ENCODE data around the gene HUNK. TPM values are rescaled to one million over a fixed set of nuclear protein-coding genes. Genes with fewer than 3 reads are reported as not detected.

The HUNK gene
- total RNA-seq, 4 donors from 2014 or later: 0.12 to 1.5 (median 0.91) TPM

GRCh38 chr21:31967334-31967733 is 94.5 kb downstream of the HUNK start:
- no peak for TF ChIP-seq CTCF (IDR thresholded peaks at IDR 0.05)
- ATAC-seq (ENCODE audit: low FRiP score): no peak
- no peak for DNase-seq (ENCODE audit: low spot score)

- TF ChIP-seq CTCF (IDR thresholded peaks at IDR 0.05): no peak
- ATAC-seq (ENCODE audit: low FRiP score) (no peak), DNase-seq (ENCODE audit: low spot score) (no peak)
Measured at GRCh38 chr21:31972622-31973021, 99.8 kb downstream of the HUNK start.

- ATAC-seq (ENCODE audit: low FRiP score) (no peak), DNase-seq (ENCODE audit: low spot score) (no peak)
Measured at GRCh38 chr21:31973402-31973944, 100.7 kb downstream of the HUNK start.

GRCh38 chr21:31974454-31974985 is 101.7 kb downstream of the HUNK start:
- no peak for DNase-seq (ENCODE audit: low spot score)
- TF ChIP-seq CTCF (IDR thresholded peaks at IDR 0.05): no peak
- no peak for ATAC-seq (ENCODE audit: low FRiP score)

More at GRCh38 chr21:31973402-31973944, 100.7 kb downstream of the HUNK start:
- no peak for TF ChIP-seq CTCF (IDR thresholded peaks at IDR 0.05)

GRCh38 chr21:31975491-31975890 is 102.7 kb downstream of the HUNK start:
- TF ChIP-seq CTCF (IDR thresholded peaks at IDR 0.05): no peak
- DNase-seq (ENCODE audit: low spot score) (no peak), ATAC-seq (ENCODE audit: low FRiP score) (no peak)

- DNase-seq (ENCODE audit: low spot score) (no peak), ATAC-seq (ENCODE audit: low FRiP score) (no peak)
- TF ChIP-seq CTCF (IDR thresholded peaks at IDR 0.05): no peak
Measured at GRCh38 chr21:31977816-31978215, 105.0 kb downstream of the HUNK start.

- ATAC-seq (ENCODE audit: low FRiP score) (no peak), DNase-seq (ENCODE audit: low spot score) (no peak)
- no peak for TF ChIP-seq CTCF (IDR thresholded peaks at IDR 0.05)
Measured at GRCh38 chr21:31983120-31983519, 110.3 kb downstream of the HUNK start.
